Activated CD8-positive, alpha-beta T cell treated with anti-CD3 and anti-CD28 coated beads for 36 hours (primary cell): ENCODE data around the gene ARG1. TPM values are rescaled to one million over a fixed set of nuclear protein-coding genes. Genes with fewer than 3 reads are reported as not detected.

Experiments used
- ATAC-seq: fragments of 200-7000 bp; cut with Tn5 transposase; one replicate; pipeline ENCODE4 v1.10.0; 2021; ENCODE audit warnings: mild to moderate bottlenecking, moderate library complexity
- CTCF ChIA-PET: fragments of 350-600 bp; sonication (Branson Sonifier 250); formaldehyde crosslinking; loops from one replicate; lab custom pipeline; 2021; ENCODE audit warnings: antibody characterized with exemption; lab: Charles Lee
- POLR2A ChIA-PET: fragments of 350-600 bp; sonication (Branson Sonifier 250); formaldehyde crosslinking; loops from one replicate; lab custom pipeline; 2021; ENCODE audit warnings: antibody characterized with exemption; lab: Charles Lee
- DNase-seq: peaks from one replicate; pipeline ENCODE4 v3.0.0-alpha.2; 2020
- H3K27ac Mint-ChIP-seq: one replicate; pipeline ENCODE4 v1.8.0; 2021; ENCODE audit warnings: mild to moderate bottlenecking, mixed read lengths
- H3K27me3 Mint-ChIP-seq: one replicate; pipeline ENCODE4 v1.8.0; 2021; ENCODE audit warnings: mixed read lengths
- H3K36me3 Mint-ChIP-seq: one replicate; pipeline ENCODE4 v1.8.0; 2021; ENCODE audit warnings: low read depth, mixed read lengths
- H3K4me1 Mint-ChIP-seq: one replicate; pipeline ENCODE4 v1.8.0; 2021; ENCODE audit warnings: low read depth, mixed read lengths
- H3K4me3 Mint-ChIP-seq: one replicate; pipeline ENCODE4 v1.8.0; 2021; ENCODE audit warnings: mild to moderate bottlenecking, moderate library complexity, mixed read lengths
- H3K9me3 Mint-ChIP-seq: one replicate; pipeline ENCODE4 v1.8.0; 2021; ENCODE audit warnings: mixed read lengths
- CTCF ChIP-seq: fragments of 200-600 bp; IDR thresholded peaks from one replicate; pipeline ENCODE4 v1.8.0; 2022; ENCODE audit warnings: antibody characterized with exemption, mild to moderate bottlenecking
- intact Hi-C: fragments of 100-400 bp; cut with micrococcal nuclease; formaldehyde crosslinking; loops from one replicate; pipeline ENCODE4 v1.10.0; 2022
- total RNA-seq, 2 experiments: library from RNA; stranded (reverse); gene quantifications; one replicate each; pipeline ENCODE4 v1.2.3, GENCODE V29; 2021

ARG1 gene
- total RNA-seq, 2 experiments from 2014 or later, result not detected

- POLR2A ChIA-PET, result interaction anchor here (3.3 kb wide), 1 partner anchor 10 kb away, joined by 13 read pairs; no protein-coding TSS in a partner anchor
- no peak for ATAC-seq
- Mint-ChIP-seq H3K27ac (no peak overlapping the region), H3K36me3 (peaks cover 2% of the 10 kb centered on the region), H3K27me3 (no peaks in the 10 kb centered on the region), H3K4me1 (peaks cover 30% of the 10 kb centered on the region), H3K4me3 (no peak overlapping the region), H3K9me3 (no peaks in the 10 kb centered on the region)
- no peak for TF ChIP-seq CTCF
- intact Hi-C loops, result no loop called here
- CTCF ChIA-PET, result interaction anchor here (0.8 to 2.1 kb wide), 7 partner anchors 10 to 431 kb away, joined by 3 to 8 read pairs (median 4); no protein-coding TSS in a partner anchor
- no peak for DNase-seq
Measured at GRCh38 chr6:131629651-131630050, 56.6 kb downstream of the ARG1 start.

- Mint-ChIP-seq H3K9me3 (no peaks in the 10 kb centered on the region), H3K4me1 (peaks cover 22% of the 10 kb centered on the region), H3K27me3 (no peaks in the 10 kb centered on the region), H3K27ac (no peak overlapping the region), H3K4me3 (no peak overlapping the region), H3K36me3 (peaks cover 2% of the 10 kb centered on the region)
- ATAC-seq, result no peak
- POLR2A ChIA-PET, result interaction anchor here (0.7 kb wide), 1 partner anchor 737 kb away, joined by 3 read pairs; no protein-coding TSS in a partner anchor
- intact Hi-C loops, result no loop called here
- CTCF ChIA-PET, result no interaction called here
- no peak for DNase-seq
- TF ChIP-seq CTCF, result no peak
Measured at GRCh38 chr6:131631625-131632289, 58.7 kb downstream of the ARG1 start.

Other genes starting within 250 kb of the ARG1 start
- 10 to 100 TPM; 23.9 to 25.3 TPM for gene MED23, start 55.0 kb downstream of the ARG1 start, total RNA-seq
- gene ENPP3, start 64.1 kb downstream of the ARG1 start, total RNA-seq, result under 1 TPM; 0.49 to 0.79 TPM
- gene OR2A4, start 128.2 kb downstream of the ARG1 start, total RNA-seq, result not detected
- not detected for gene CTAGE9, start 137.8 kb downstream of the ARG1 start, total RNA-seq
- under 1 TPM; 0.20 to 0.27 TPM for gene ENPP1, start 234.8 kb downstream of the ARG1 start, total RNA-seq